ENCODE measurements around the gene EYS.
"Not testable (repeated sequence)": the region's sequence is repeated elsewhere in the genome, so short reads cannot be mapped to it uniquely, and the experiment has no call there.

Gene EYS

DNA sequence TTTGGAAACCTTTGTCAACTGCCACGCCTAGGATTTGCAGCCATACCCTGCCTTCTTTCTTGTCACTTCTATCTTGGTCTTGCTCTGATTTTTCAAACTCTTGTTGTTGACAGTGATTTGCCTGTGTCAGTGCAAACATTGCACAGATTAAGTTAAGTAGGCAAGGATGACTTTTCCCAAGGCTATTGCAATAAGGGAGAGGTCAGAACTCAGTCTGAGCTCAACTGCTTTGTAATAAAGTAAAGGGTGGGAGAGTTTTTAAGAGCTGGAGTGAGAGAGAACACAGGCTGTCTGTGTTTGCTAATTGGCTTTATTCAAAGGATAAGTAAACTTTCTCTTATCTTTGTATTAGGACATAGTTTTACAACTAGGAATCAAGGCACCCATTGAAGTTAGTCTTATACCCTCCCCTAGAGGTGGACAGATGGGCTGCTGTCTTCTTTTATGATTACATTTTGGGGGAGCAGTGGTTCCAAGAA is 1622.8 kb downstream of the EYS start:
- no peak for DNase-seq

DNA sequence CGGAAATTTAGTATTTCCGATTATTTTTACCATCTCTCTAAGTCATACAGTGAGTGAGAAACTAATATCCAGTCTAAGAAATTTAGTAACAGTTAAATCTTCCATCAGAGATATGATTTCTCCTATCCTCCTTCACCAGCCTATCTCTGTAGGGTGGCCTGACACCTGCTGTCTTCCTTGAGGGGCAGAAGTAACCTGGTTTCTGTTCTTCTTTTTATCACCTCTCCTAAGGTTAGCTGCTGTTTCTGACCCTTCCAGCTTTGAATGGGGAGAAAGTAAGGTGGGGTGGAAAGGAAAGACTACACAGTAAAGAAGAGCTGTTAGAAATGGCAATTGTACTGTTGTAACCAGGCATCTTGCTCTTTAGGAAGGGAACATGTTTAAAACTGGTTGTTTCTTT is 1623.8 kb downstream of the EYS start:
- no peak for DNase-seq

DNA sequence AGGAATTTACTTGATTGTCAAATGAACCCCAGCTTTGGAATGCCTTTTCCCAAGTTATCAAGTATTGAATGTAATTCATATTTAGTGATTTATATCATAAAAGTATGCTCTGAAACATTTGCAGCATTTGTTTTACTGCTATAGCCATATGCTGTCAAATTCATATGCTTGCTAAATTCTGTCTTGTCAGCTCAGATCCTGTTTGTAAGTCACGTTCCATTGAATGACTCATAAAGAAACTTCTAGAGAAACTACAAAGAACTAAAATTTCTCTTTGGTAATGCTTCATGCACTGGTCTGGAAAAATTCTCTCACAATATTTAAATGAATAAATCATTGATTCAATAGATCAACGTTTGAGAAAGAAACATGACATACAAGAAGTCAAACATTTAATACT is 1625.6 kb downstream of the EYS start:
- no peak for DNase-seq

DNA sequence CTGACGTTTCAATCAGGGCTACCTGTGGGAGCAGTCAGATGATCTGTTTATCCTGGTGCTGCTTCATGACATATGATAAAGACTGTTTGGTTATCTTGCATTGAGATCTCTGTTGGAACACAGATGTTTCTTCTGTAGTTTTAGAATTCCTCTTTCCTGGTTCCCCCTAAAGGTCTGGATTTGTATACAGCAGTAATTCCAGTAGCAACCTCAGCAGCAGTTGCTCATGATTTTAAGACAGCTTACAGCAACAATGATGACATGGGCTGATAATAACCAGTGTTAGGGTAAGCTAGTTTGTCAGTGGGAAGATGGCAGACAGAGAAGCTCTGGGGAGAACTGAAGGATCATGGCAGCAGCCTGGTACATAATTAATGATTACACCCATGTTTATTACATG is 1632.0 kb downstream of the EYS start:
- DNase-seq: no peak

DNA sequence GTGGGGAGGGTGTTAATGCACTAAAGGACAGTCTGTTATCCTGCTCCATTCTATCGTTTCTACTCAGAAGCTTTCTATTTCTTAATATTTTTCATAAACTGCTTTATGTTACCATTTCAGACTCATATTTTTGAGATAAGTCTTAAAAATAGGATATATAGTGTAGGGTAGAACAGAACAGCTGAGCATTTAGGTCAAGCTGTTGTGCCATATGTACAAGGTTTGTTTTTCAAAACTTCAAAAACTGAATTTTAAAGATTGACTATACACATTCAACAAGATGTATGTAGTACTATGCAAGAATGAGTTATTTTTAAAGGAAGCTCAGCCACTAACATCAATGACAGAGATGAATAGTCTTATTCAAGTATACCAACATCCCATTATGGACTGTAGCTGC is 1634.3 kb downstream of the EYS start:
- no peak for DNase-seq

DNA sequence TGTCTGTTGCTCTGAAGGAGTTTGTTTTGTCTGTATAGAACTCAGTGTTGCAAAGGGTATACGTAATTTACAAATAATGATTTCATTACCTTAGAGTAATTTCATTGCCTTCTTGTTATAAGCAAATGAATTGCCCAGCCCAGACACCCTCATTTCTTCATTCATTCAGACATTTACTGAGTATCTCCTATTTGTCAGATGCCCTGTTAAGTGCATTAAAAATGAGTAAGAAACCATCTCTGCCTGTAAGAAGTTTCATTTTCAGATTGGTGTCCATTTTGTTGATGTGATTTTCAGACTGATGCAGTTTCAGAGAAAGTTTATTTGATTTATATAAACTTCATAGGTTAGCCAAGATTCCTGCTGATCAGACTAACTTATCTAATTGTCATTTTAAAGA is 1642.1 kb downstream of the EYS start:
- no peak for DNase-seq

DNA sequence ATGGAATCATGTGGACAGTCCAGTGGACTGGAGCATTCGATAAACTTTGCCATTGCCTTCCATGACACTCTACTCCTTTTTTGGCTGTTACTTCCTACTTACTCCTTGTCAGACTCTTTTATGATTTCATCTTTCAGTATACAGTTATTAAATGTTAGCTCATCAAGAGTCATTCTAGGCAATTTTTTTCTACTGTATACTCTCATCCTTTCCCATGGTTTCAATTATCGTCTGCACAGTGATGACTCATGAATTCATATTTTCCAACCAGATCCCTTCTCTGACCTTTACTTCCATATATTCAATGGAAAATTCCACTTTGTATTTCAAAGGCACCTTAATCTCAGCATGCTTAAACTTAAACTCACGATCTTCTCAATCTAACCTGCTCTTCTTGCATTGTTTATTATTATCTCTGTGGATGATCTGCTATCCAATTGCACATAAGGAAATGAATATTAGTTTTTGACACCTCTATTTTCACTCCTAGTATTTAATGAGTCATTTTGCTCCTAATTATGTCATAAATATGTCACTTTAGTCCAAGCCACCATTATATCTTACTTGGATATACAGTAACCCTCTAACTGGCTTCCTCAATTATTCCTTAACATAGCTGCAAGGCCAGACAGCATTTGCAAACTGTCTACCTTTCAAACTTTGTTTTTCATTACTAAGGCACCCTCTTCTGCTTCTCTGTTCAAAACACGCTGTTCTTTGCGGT is 1643.9 kb downstream of the EYS start:
- DNase-seq: no peak

DNA sequence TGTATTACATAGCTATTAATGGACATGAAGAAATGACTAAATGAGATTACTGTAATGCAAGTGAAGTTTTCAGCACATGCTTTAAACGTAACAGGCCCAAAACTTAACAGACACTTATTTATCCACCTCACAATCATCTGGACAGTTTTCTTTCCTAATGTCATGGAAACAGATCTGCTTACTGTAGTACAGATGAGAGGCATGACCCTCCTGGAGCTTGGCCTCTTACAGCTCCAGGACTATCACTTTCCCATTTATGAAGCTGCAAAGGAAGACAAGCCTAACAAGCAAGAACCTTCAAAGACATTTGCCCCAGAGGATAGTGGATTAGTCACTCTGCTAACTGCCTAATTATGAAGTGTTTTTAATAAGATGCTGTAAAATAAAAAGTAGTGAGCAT is 1652.2 kb downstream of the EYS start:
- DNase-seq: no peak

DNA sequence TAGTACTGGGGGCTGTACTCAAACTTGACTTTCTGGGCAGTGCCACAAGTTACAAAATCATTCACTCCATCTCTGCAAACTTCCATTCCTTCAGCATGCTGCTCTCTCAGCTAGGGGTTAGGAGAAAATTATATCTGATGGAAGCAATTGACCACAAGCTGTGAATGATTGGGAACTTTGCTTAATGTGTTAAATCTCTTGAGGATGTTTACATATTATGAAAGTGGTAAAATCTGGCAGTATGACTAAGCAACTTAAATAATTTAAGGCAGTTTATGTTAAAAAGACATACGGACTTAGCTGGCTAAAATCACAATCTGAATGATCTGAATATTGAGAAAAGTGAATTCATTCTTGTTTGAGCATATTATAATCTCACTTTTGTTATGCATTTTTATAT is 1656.4 kb downstream of the EYS start:
- no peak for DNase-seq

DNA sequence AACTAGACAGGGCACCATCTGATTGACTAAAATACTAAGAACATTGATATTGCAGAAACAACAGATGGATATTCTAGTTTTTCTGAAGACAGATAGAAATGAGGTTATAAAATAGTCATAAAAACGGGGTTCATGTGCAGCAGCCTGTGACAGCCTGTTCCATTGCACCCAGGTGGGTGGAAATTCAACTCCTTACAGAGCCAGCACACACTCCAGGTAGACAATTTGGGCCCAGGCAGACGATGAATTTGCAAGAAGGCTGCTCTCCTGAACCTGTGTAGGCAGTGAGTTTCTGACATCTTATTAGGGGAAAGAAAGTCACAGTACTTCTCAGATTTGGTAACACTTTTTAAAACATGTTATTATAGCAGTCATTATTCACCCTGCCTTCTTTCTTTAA is 1657.3 kb downstream of the EYS start:
- no peak for DNase-seq

DNA sequence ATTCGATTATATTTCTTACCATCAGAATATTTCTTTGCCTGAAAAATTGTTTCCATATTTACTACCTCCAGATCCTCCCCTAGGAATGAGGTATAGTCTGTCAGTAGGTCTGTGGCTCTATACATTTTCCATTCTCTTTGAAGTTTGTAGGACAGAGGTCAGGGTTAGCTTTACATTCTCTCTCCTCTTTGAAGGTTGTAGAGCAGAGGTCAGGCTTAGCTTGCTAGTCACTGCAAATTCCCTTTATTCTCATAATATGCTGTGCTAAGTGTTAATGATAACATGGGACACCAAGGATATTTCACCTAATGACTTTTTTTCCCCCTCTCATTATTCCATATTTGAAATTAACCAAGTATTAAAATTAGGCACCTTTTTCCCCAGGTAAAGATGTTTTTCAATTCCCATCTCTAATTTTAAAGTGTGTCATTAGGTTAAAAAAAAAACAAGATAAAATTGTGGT is 1660.2 kb downstream of the EYS start:
- DNase-seq: no peak

DNA sequence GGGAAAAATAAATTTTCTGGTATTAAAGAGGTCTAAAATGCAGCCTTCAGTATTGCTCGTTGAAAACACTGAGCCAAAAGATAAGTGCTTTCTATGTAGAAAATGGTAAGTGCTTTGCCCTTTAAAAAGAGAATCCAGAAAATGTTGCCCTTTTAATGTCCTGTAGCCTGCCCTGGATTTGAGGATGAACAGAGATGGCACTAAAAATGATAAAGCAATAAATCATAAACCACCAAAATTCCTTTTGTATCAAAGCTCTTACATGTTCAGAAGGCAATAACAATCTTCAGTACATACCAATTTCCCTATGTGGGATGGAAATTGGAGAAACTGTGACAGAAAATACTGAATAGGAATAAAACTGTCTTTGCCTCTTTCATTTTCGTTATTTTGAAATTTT is 1665.7 kb downstream of the EYS start:
- no peak for DNase-seq

DNA sequence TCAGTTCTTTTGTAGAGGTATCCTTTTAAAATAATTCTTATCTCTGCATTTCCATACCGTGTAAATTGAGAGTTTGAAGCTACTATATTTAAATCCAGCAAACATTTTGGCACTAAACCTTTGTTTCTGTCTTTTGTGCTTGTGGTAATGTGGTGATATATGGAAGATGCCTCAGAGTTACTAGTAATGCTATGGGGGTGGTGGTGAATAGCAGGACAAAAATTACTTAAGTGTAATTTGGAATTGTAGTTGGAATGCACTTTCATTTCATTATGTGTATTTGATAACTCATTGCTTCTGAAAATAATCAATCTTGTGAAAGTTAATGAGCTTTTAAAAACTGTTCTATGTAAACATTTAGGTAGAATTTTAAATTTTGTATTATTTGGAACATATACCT is 1666.9 kb downstream of the EYS start:
- DNase-seq: no peak

DNA sequence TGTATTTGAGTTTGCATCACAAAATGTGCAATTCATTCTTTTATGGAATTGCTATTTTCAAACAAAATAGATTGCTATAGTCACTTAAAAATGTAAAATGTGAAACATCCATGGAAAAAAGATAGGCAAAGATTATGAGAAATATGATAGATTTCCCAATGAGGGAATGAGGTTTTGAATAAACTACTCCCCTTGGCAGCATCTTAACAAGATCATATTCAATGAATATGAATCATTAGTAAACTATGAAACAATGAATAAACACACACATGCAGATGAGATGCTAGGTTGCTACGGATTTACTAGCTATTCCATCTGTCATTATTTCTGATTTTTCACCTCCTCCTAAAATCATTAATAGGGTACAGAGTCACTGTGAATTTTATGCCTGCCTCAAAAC is 1669.6 kb downstream of the EYS start:
- no peak for DNase-seq

DNA sequence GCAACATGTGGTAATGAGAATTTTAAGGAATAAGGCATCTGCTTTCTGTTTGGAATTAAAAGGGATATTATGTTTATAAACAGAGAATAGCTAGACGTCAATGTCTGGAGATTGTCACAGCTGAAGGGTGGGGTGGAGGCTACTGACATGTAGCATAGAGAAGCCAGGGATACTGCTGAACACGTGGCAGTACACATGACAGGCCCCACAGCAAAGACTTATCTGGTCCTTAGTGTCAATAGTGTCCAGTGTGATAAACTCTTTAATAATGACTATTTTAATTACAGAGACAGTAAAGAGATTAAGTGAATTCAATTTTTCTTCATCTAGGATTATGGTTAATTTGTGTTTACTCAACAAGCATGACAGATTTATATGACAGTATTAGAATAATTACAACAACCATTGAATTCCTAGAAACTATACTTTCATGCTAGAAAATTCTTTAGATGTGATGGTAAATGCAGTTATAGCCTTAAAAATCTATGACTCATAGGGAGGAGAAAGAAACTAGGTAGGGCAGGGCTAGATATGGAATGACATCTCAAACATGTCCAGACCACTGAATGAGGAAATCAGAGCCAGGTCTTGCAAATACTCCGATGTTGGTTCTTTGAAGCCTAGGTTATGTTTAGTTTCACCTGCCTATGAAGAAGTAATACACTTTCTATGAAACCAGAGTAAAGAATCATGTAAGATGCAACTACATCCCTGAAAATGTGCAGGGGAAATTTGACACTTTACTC is 1671.9 kb downstream of the EYS start:
- no peak for DNase-seq

DNA sequence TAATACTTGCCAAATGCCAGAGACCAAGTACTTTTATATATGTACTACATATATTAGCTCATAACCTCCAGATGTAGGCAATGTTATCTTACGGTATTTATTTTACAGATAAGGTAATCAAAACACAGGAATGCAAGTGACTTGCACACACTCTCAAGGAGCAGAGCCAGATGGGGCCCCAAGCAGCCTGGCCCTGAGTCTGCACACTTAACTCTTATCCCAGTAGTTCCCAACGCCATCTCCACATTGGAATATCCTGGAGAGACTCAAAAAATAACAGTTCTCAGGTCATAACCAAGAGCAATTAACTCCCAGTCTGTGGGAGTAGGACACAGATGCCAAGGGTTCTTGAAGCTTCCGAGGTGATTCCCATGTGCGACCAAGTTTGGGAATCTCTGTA is 1672.7 kb downstream of the EYS start:
- no peak for DNase-seq

DNA sequence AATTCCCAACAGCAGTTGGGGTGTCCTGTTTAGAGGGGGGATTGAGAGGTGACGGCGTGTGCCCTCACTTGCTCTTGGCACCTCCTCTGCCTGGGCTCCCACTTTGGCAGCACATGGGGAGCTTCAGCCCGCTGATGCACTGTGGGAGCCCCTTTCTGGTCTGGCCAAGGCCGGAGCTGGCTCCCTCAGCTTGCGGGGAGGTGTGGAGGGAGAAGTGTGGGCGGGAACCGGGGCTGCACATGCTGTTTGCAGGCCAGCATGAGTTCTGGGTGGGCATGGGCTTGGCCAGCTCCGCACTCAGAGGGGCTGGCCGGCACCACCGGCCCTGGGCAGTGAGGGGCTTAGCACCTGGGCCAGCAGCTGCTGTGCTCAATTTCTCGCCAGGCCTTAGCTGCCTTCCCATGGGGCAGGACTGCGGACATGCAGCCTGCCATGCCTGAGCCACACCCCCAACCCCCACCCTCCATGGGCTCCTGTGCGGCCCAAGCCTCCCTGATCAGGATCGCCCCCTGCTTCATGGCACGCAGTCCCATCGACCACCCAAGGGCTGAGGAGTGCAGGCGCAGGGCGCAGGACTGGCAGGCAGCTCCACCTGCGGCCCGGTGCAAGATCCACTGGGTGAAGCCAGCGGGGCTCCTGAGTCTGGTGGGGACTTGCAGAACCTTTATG is 1675.9 kb downstream of the EYS start:
- DNase-seq: not testable (repeated sequence)

DNA sequence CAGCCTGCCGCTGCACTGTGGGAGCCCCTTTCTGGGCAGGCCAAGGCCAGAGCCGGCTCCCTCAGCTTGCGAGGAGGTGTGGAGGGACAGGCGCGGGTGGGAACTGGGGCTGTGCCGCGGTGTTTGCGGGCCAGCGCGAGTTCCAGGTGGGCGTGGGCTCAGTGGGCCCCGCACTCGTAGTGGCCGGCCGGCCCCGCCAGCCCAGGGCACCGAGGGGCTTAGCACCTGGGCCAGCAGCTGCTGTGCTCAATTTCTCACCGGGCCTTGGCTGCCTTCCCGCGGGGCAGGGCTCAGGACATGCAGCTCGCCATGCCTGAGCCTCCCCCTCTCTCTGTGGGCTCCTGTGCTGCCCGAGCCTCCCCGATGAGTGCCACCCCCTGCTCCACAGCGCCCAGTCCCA is 1683.3 kb downstream of the EYS start:
- no peak for DNase-seq

DNA sequence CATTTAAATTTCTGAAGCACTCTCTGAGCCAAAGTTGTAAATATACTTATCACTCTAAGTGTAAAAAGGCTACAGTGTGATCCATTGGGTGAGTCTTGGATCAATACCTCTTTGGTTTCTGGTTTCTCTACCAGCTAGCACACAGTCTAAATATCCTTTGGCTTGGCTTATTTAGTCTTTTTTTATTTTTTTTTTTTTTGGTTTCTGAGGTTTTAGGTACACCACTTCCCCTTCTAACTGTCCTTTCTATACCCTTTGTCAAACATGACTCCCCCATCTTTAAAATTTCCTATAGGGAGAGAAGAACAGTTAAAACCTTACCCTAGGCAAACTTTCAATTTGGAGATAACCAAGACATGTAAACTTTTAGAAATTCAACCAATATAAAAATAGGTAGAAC is 1692.4 kb downstream of the EYS start:
- DNase-seq: no peak

DNA sequence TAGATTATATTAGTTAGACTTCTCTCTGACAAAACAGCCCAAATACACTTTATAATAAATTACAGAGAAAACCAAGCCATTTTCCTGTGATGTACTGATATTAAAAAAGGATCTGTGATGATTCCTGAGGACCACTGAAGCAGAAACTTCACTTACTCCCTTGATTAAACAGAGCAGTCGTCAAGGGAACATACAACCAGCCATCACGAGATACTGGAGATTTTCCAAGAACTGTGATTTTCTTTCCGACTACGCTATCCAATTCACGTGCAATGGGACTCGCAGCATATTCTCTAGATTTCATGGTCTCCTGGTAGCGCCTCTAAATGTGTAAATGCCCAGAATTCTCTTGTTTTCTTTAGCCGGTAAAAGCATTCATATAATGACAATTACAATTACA is 1694.0 kb downstream of the EYS start:
- no peak for DNase-seq

DNA sequence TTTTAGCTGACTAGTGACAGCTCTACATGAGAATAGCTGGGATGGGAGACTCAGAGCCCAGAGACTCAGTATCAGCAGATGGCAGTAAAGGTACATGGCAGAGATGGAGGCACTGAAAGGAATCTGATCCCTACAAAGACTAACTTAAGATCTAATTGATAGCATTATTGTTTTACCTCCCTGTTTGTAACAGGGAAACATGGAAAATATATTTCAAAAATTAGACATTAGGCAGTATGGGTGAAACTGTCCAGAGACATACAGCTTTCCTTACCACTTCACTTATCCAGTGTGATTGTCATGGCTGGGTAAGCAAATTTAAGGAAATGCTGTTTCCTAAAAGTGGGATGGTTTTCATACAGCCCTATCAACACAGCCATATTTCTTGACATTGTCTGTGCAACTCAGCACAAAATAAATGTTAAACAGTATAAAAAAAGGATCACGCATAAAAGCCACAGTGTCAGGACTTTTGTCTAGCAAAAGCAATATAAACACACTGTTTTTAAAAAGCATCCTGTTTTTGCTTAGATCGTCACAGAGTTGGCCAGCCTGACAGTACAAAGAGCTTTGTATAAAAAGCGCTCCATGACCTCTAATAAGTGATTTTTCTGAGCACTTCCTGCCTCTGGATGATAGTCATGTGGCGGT is 1694.5 kb downstream of the EYS start:
- DNase-seq: peak; percentile 59

DNA sequence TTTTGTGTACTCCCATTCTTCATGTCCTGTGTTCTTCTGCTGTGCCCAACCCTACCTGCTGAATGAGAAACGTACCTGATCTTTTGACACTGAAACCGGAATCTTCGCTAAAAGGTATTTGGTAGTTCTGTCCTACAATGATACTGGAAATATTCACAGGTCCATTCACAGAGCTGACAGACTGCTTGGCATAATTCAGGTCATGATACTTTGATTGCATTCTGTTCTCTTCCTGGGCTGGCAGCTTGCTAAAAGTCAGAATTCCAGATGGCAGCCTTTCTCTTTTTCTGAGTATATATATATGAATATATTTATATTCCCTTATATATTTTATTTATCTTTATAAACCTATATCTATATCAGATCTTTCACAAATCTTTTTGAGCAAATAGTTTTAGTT is 1696.4 kb downstream of the EYS start:
- no peak for DNase-seq

DNA sequence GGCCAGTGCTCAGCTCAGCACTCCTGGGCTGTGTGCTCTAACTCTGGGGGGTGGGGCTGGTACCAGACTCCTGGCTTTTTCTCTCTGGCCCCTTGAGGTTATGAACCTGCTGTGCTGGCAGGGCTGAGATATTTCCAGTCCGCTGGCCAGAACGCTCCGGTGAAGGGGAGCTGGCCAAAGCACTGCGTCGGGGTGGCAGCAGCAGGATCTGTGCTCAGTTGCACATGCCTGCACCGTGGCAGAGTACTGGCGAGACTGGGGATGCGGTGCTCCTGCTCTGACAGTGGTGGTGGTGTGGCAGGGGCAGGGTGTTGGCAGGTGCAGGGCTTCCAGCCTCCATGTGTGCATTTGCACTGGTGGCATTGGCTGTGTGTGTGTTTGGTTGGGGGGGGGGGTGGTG is 1697.0 kb downstream of the EYS start:
- no peak for DNase-seq

DNA sequence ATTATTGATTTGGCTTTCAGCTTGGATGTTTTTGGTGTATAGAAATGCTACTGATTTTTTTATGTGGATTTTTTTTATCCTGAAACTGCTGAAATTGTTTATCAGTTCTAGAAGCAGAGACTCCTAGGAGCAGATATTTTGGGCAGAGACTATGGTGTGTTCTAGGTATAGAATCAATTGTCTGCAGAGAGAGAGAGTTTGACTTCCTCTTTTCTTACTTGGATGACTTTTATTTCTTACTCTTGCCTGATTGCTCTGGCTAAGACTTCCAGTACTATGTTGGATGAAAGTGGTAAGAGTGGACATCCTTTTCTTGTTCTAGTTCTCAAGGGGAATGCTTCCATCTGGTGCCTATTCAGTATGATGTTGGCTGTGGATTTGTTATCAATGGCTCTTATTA is 1700.8 kb downstream of the EYS start:
- DNase-seq: no peak
